Superior temporal gyrus (tissue), 1 donor: Measurements from ENCODE around the gene AGK.

Source experiments
- DNase-seq: peaks from one replicate; pipeline ENCODE4 v3.0.0-alpha.2; 2016; ENCODE audit errors: extremely low spot score

Gene AGK, protein sequence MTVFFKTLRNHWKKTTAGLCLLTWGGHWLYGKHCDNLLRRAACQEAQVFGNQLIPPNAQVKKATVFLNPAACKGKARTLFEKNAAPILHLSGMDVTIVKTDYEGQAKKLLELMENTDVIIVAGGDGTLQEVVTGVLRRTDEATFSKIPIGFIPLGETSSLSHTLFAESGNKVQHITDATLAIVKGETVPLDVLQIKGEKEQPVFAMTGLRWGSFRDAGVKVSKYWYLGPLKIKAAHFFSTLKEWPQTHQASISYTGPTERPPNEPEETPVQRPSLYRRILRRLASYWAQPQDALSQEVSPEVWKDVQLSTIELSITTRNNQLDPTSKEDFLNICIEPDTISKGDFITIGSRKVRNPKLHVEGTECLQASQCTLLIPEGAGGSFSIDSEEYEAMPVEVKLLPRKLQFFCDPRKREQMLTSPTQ

GRCh38 chr7:141551094-141551781, at the start of gene AGK:
AGK (plus strand) TSS chr7:141551410; CDS start chr7:141555467, 4,057 bp downstream.
- peak; percentile 76 for DNase-seq

GRCh38 chr7:141501451-141501850, 49.8 kb upstream of the AGK start:
- DNase-seq: no peak

DNA sequence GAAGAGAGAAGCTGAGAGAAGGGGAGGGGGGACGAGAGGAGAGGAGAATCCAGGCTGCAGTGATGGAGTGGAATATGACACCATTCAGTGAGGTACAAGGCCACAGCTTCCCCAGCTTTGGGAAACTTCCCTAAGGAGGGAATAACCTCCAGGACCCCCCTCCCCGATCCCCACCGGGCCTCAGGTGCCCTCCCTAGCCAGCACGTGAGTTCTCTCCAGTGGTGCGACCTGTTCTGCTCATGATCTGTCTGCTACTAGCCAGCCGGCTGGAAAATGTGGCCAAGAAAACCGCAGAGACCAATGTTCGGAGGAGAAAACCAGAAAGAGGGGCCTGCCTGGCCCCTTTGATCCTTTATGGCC, 39.9 kb upstream of the AGK start:
- no peak for DNase-seq

DNA sequence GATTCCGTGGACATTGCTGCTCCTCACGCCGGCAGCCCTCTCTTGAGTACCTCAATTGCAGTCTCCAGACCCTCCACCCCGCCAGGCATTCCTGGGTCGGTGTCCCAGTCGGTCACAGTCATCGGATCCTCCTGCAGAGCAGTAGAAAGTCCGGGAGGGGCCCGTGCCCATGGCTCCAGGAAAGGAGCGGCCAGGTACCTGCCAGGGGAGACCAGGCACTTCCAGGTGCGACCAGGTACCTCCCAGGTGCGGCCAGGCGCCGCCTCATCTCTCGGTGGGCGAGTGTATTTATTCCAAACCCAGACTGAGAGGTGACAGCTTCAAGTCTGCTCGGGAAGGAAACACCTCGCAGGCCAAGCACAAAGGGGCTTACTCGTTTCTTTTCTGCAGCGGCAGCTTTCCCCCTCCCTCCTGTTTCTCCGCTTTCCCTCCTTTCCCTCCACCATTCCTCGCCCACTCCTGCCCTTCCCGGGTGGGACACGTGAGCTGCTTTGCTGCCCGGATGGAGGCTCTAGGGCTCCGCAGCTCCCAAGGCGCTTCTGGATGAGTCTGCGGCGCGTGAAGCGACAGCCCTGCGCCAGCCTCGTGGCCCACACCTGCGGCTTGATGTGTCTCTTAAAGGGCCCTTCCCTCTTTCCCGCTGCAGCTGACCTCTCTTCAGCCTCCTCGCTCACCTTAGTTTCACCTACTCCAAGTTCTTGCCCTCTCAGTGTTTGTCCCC, 39.4 kb upstream of the AGK start:
- DNase-seq: no peak

DNA sequence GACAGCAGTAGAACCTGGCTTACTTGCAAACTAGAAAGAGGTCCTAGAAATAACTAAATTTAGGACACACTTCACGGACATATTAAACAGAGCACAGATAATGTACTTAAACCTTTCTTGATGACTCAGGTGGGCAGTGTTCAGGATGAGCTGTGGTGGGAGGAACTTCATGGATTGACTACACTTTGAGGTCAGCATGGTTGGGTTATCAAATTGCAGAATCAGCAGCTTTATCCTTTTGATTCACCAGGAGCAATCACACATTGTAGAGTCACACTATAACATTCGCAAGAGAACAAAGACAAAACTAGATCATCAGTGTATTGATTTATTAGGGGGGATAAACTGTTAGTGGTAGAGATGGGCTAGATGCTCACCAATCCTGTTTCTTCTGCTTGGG, 38.6 kb upstream of the AGK start:
- DNase-seq: no peak

- DNase-seq: no peak
These were observed 37.5 kb upstream of the AGK start for GRCh38 chr7:141513720-141514119.

DNA sequence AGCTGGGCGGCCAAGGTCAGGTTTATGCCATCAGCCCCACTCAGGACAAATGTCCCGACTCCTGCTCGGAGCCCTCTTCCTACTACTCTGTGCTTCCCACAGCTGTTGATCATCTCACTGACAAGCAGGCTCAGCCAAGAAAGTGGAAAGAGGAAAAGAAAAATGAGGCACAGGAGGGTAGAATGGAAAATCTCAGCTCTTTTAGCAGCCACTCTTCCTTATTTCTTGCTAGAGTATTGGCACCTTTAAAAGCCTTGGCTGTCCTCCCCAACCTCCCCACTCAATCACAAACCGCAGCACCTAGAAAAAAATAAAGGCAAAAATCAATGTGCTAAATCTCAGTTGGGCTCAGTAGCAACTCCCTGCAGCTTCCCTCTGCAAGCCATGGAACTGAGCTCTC, 35.3 kb upstream of the AGK start:
- DNase-seq: no peak

DNA sequence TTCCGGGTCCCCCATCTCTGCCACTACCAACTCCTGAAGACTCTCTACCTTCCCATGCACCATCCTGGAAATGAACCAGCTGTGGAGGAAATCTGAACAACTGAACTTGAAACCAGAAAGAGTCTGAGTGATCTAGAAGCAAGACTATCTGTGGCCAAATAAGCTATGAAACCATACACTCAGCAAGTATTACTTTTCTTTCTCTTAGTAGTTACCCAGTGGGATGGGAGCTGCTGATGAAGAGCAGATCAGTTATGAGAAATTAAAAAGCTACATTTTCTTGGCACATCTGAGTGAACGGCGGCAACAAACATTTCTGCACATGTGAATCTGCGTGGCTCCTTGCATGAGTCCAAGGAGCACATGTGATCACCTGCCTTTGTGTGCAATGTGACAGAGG, 31.6 kb upstream of the AGK start:
- DNase-seq: no peak

DNA sequence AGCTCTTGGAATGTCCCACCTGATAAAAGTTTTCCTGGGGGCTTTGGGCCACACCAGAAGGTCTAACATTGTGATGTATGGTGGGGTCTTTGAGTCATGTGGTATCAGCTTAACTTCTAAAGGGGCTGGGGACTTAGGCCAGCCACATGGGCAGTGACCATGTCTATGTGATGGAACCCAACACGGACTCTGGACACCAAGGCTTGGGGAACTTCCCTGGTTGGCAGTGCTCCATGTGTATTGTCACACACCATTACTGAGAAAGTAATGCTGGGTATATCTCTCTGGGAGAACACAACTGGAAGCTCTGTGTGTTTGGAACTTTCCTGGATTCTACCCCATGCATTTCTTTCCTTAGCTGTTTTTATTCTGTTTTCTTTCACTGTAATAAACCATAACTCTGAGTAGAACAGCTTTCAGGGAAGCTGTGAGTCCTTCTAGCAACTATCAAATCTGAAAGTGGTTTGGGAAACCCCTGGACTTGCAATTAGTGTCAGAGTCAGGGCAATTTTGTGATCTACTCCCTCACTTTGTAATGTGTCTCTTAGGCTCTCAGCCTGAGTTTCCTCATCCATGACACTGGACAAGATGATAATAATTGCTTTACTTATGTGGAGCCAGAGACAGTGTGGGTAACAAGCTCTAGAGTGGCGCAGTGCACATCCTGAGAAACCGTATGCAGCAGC, 28.4 kb upstream of the AGK start:
- no peak for DNase-seq

GRCh38 chr7:141525973-141526514, 25.2 kb upstream of the AGK start:
- no peak for DNase-seq

- DNase-seq: no peak
These were observed 24.1 kb upstream of the AGK start for GRCh38 chr7:141527076-141527475.

DNA sequence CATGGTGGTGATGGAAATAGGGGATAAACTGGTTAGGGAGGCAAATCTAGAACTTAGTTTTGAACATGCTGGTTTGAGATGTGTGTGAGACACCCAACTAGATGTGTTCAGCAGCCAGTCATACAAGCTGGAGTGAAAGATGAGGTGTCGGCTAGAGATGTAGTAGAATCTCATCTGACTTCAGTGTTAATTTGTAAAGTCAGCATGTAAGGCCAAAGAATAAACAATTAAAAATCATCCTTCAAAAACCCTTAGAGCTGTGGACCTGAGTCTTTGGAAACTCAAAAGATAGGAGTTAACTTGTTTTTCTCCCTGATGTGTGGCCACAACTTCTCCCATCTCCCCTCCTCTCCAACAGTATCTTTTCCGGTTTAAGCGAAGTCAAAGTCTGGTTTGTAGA, 22.8 kb upstream of the AGK start:
- DNase-seq: no peak

DNA sequence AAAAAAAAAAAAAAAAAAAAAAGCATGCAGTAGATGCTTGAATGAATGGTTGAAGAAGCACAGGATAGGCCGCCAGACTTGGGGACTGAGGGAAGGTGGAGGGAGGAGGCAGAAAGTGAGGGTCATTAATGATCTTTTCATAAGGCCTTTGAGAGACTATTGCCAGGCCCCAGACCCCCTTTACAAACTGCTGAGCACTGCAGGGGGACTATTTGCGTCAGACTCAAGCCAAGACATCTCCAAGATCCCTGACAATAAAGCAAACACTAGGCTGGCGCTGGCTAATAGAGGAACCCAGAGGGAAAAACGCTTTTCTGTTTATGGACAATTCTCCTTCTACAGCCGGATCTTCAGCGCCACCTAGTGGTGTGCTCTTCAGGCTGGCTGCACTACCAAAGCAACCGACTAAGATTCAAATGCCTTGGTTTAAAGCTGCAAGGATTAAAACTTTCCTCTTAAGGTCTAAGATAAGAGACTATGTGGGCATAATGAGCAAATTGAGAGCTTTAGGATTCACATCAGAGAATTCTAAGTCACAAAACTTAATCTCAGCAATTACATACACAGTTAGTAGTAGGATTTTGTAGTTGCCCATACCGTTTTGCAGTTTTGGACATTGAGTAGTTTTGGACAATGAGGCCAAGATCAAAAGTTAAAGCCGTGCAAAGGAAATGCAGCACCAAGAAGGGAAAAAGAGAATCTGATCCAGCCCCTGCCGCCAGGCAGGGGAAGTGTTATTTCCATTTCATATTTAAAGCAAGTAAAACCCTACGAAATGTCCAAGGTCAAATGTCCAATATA, 17.9 kb upstream of the AGK start:
- peak; percentile 97 for DNase-seq

DNA sequence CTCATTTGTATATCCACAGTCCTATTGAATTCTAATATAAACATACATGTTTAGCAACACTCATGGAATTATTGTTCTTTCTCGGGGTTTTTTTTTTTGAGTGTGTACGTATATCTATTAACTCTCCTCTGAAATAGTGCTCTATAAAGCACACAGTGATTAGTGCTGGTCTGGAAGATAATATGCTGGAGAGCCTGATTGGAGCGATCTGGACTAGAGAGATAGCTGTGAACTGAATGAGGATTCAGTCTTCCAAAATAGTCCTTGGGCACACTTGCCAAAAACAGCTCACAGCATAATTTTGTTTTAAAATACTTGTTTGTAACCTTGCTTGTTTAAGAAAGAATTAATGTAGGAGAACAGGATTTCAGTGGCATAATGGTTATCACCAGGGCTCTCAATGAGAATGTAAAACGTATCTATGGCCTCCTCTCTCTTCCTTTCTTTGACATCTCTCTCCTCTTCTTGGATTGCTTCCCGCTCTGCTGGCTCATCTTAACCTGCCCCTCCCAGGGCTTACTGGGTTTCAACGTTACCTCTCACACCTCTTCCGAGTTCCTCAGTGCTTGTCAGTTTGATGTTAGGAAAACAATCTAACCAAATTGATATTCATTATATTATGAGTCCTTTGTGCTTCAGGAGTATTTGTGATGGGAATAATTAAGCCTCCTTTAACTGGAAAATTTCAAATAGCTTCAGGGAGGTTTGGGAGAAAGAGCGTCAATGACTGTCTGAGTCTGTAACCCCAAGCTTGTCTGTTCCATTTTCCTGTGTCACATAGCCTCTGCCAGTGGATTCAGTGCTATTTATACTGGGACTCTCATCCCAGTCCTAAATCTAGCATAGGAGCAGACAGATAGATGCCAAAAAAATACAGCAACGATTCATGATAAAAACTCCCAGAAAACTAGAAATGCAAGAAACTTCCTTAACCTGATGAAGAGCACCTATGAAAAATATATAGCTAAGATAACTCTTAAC, 16.2 kb upstream of the AGK start:
- peak; percentile 44 for DNase-seq

GRCh38 chr7:141537906-141538305, 13.3 kb upstream of the AGK start:
- DNase-seq: no peak

GRCh38 chr7:141541375-141541774, 9.8 kb upstream of the AGK start:
- DNase-seq: no peak

DNA sequence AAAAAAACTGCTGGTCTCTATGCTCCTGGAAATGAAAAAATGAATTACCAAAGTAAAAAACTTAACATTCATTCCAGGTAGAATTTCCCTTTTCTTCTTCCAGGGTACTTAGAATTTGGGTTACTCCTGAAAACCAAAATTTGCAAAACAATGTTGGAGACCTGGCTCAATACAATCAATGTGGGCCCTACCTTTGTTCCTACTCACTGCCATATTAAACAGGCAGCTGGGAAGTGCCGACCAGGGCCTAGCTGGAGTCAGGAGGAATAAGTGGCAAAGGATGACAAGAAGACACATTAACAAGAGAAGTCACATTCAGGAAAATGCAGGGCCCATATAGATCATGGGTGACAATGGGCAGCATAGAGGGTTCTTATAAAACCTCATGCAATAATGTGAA, 6.4 kb upstream of the AGK start:
- no peak for DNase-seq

DNA sequence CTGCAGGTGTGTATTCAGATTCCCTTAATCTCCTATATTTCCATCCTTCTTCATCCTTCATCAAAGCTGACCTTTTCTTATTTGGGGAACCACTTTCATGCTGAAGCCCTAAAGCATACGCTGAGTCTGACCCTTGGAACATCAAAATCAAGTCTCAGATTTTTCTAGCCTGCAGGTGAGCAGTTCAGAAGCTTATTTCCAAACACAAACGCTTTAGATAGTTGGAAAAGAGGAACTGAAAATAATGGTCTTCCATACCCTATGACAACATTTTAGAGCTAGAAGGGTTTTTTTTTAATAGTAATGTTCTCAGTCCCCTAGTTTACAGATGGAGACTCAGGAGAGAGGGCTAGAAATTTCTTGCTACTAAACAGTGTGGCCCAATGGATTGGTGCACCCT, 1.6 kb upstream of the AGK start:
- DNase-seq: no peak

DNA sequence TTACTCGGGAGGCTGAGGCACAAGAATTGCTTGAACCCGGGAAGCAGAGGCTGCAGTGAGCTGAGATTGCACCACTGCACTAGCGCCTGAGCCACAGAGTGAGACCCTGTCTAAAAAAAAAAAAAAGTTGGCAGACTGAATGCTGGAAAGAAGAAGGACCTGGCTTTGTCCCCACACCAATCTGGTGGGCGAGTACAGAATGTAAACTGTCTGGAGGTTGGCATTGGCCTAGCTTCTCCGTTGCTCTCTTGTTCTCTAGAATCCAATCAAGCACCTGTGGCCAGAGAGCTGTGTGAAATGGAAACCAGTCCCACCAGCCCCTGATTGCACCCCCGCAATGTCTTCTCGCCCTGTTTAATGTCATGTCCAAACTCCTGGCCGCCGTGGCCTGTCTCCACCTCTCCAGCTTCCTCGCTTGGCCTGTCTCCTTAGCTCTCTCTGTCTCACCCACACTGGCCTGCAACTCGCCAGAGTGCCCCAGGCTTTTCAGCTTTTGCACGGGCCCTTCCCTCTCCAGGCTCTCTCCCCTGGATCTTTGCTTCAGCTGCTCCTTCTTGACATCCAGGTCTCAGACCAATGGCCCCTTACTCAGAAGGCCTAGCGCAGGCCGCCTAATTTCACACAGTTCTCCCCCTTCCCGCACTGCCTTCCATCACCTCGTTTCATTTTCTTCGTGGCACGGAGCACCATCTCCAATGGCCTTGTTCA, 670 bp upstream of the AGK start:
- DNase-seq: peak; percentile 35
